K562 (cell line): ENCODE results near the gene EEF2. TPM values are rescaled to one million over a fixed set of nuclear protein-coding genes. Genes with fewer than 3 reads are reported as not detected.

Source experiments
- ARHGAP35 ChIP-seq: fragments of 450-650 bp; IDR thresholded peaks from 2 replicates; pipeline ENCODE4 v1.6.1; 2018; ENCODE audit not compliant: partially characterized antibody
- EP400 ChIP-seq: fragments of 450-650 bp; IDR thresholded peaks from 2 replicates; pipeline ENCODE4 v1.6.1; 2017; ENCODE audit warnings: antibody characterized with exemption, mild to moderate bottlenecking, moderate library complexity
- FOXA3 ChIP-seq, 2 experiments: fragments of 450-650 bp in 1 of 2; sonication (generic) in 1 of 2; formaldehyde crosslinking; IDR thresholded peaks in 1 of 2; conservative IDR thresholded peaks in 1 of 2; 2 replicates each; pipeline versions ENCODE4 v1.4.0 to v1.8.0; 2020 to 2022; ENCODE audit warnings: mild to moderate bottlenecking in 2 of 2, missing genetic modification reagents in 1 of 2
- FOXK1 ChIP-seq: sonication (generic); formaldehyde crosslinking; IDR thresholded peaks from 2 replicates; pipeline ENCODE4 v1.8.0; 2022; ENCODE audit warnings: missing genetic modification reagents, mild to moderate bottlenecking, borderline replicate concordance
- FOXK2 ChIP-seq, 2 experiments: fragments of 450-650 bp; IDR thresholded peaks in 1 of 2; conservative IDR thresholded peaks in 1 of 2; 2 replicates each; pipeline ENCODE4 v1.6.1; 2016; ENCODE audit warnings: low read depth in 2 of 2, mild to moderate bottlenecking in 1 of 2
- HDAC3 ChIP-seq: fragments of 450-650 bp; IDR thresholded peaks from 2 replicates; pipeline ENCODE4 v1.6.1; 2018; ENCODE audit warnings: borderline replicate concordance, mild to moderate bottlenecking, moderate library complexity; ENCODE audit not compliant: partially characterized antibody
- HLTF ChIP-seq: fragments of 450-650 bp; IDR thresholded peaks from 2 replicates; pipeline ENCODE4 v1.6.1; 2016
- KDM2B ChIP-seq: fragments of 250-450 bp; sonication (Bioruptor Pico); IDR thresholded peaks from 2 replicates; pipeline ENCODE4 v1.8.0; 2021; ENCODE audit warnings: mild to moderate bottlenecking, moderate library complexity
- OTX1 ChIP-seq: fragments of 450-650 bp; formaldehyde crosslinking; IDR thresholded peaks from 2 replicates; pipeline ENCODE4 v1.4.0; 2022; ENCODE audit warnings: mild to moderate bottlenecking
- PHF21A ChIP-seq: fragments of 450-650 bp; IDR thresholded peaks from 2 replicates; pipeline ENCODE4 v1.6.1; 2017; ENCODE audit warnings: low read depth, borderline replicate concordance
- POLR2A ChIP-seq: fragments of 450-650 bp; conservative IDR thresholded peaks from 2 replicates; pipeline ENCODE4 v1.6.1; 2016
- RBM17 ChIP-seq: fragments of 200-400 bp; formaldehyde crosslinking; IDR thresholded peaks from 2 replicates; pipeline ENCODE4 v1.6.1; 2017; ENCODE audit warnings: low read depth, mild to moderate bottlenecking, low read length, borderline replicate concordance
- RBM39 ChIP-seq: fragments of 200-400 bp; formaldehyde crosslinking; optimal IDR thresholded peaks from 2 replicates; pipeline ENCODE3; 2018; ENCODE audit warnings: low read depth, low read length
- RFX5 ChIP-seq: IDR thresholded peaks from 2 replicates; pipeline ENCODE4 v1.6.1; 2011; ENCODE audit warnings: low read depth, mild to moderate bottlenecking, improper control_type of control experiment, low read length
- SOX6 ChIP-seq: fragments of 450-650 bp; IDR thresholded peaks from 2 replicates; pipeline ENCODE4 v1.6.1; 2014; ENCODE audit warnings: mild to moderate bottlenecking
- SP2 ChIP-seq: IDR thresholded peaks from 2 replicates; pipeline ENCODE4 v1.6.1; 2011; ENCODE audit warnings: mild to moderate bottlenecking, low read depth, low read length, moderate library complexity; ENCODE audit not compliant: poor library complexity, severe bottlenecking; ENCODE audit errors: extremely low read depth
- SREBF2 ChIP-seq: sonication (generic); formaldehyde crosslinking; IDR thresholded peaks from 2 replicates; pipeline ENCODE4 v1.4.0; 2020; ENCODE audit warnings: mild to moderate bottlenecking, missing genetic modification reagents
- STAG1 ChIP-seq: sonication (generic); formaldehyde crosslinking; IDR thresholded peaks from 2 replicates; pipeline ENCODE4 v1.5.0; 2020; ENCODE audit warnings: missing genetic modification reagents, borderline replicate concordance
- TRIM24 ChIP-seq, 2 experiments: fragments of 450-650 bp; IDR thresholded peaks; 2 replicates each; pipeline ENCODE4 v1.6.1; 2016
- ZBTB17 ChIP-seq: fragments of 450-650 bp; formaldehyde crosslinking; IDR thresholded peaks from 2 replicates; pipeline ENCODE4 v1.4.0; 2020; ENCODE audit warnings: mild to moderate bottlenecking
- ZFP30 ChIP-seq: fragments of 250-450 bp; sonication (Bioruptor Pico); IDR thresholded peaks from 2 replicates; pipeline ENCODE4 v1.8.0; 2022; ENCODE audit warnings: moderate library complexity, mild to moderate bottlenecking, inconsistent platforms, borderline replicate concordance
- ZNF133 ChIP-seq: fragments of 250-450 bp; sonication (Bioruptor Pico); IDR thresholded peaks from 2 replicates; pipeline ENCODE4 v1.4.0; 2020; ENCODE audit warnings: mild to moderate bottlenecking
- ZNF184 ChIP-seq: sonication (generic); formaldehyde crosslinking; IDR thresholded peaks from 2 replicates; pipeline ENCODE4 v1.5.0; 2020; ENCODE audit warnings: missing genetic modification reagents
- ZNF274 ChIP-seq: IDR thresholded peaks from 2 replicates; pipeline ENCODE4 v1.6.1; 2011; ENCODE audit warnings: low read depth, mild to moderate bottlenecking, low read length, moderate library complexity, borderline replicate concordance
- ZNF3 ChIP-seq: fragments of 250-450 bp; sonication (Bioruptor Pico); IDR thresholded peaks from 2 replicates; pipeline ENCODE4 v1.5.0; 2021; ENCODE audit warnings: mild to moderate bottlenecking, moderate library complexity
- ZNF583 ChIP-seq: fragments of 250-450 bp; sonication (Bioruptor Pico); IDR thresholded peaks from 2 replicates; pipeline ENCODE4 v1.4.0; 2020
- polyA plus RNA-seq, 8 experiments: library from polyadenylated mRNA; depleted of rRNA in 4 of 8; stranded (reverse) in 5 of 8; unstranded in 3 of 8; fragments of >200 nt; fragmentation: Nextera tagmentation in 2 of 8; fragmentation: Illumina TruSeq in 1 of 8; extraction: Ambion mirVana in 2 of 8; extraction: Trizol in 1 of 8; gene quantifications; 2 replicates each; pipeline versions ENCODE4 v1.2.1 to v1.2.3, GENCODE V29; 2011 to 2014; ENCODE audit warnings: inconsistent platforms in 1 of 8, missing spikeins in 1 of 8
- total RNA-seq, 7 experiments: library from RNA; depleted of rRNA in 6 of 7; stranded (reverse); fragments of >200 nt in 6 of 7; fragmentation: Illumina TruSeq in 2 of 7; extraction: Trizol in 2 of 7; gene quantifications; 2 replicates each; pipeline versions ENCODE4 v1.2.1 to v1.2.3, GENCODE V29; 2011 to 2021; ENCODE audit warnings: low replicate concordance in 1 of 7
- TF ChIP-seq, protein P1 (sequence below): fragments of 450-650 bp; IDR thresholded peaks from 2 replicates; pipeline ENCODE4 v1.6.1; 2016; ENCODE audit warnings: missing biosample characterization, missing genetic modification characterization
- TF ChIP-seq, protein P2 (sequence below): fragments of 250-450 bp; sonication (Bioruptor Pico); IDR thresholded peaks from 2 replicates; pipeline ENCODE4 v1.5.0; 2021
- TF ChIP-seq, protein P3 (sequence below): sonication (generic); formaldehyde crosslinking; IDR thresholded peaks from 2 replicates; pipeline ENCODE4 v1.8.0; 2022; ENCODE audit warnings: missing genetic modification reagents, mild to moderate bottlenecking, borderline replicate concordance

Gene EEF2
- total and polyA plus RNA-seq, 9 of the 15 experiments (the other 6 are each of a cell fraction or from before 2014, with no cell fraction given), result 372 to 3,003 (median 1,453) TPM

GRCh38 chr19:3984908-3985642, at the start of gene EEF2 (continued):
- no peak for TF ChIP-seq ZNF133
- peak; percentile 41; the same call in 1 of the 2 replicates for TF ChIP-seq ZNF274
- peak; percentile 47; the same call in 1 of the 2 replicates for TF ChIP-seq SOX6
- TF ChIP-seq ZNF184 (CRISPR knock-in tag), result no peak
- no peak for TF ChIP-seq FOXA3 (CRISPR knock-in tag; conservative IDR thresholded peaks at IDR 0.05 in 1 of 2, IDR thresholded peaks at IDR 0.05 in 1 of 2)
- TF ChIP-seq, protein P1, sequence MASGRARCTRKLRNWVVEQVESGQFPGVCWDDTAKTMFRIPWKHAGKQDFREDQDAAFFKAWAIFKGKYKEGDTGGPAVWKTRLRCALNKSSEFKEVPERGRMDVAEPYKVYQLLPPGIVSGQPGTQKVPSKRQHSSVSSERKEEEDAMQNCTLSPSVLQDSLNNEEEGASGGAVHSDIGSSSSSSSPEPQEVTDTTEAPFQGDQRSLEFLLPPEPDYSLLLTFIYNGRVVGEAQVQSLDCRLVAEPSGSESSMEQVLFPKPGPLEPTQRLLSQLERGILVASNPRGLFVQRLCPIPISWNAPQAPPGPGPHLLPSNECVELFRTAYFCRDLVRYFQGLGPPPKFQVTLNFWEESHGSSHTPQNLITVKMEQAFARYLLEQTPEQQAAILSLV (tag), result no peak
- 0 out of 4 replicates have a peak, but pooled peaks of 1 of the 2 experiments have one; percentile 40 for TF ChIP-seq TRIM24 (IDR thresholded peaks at IDR 0.05)
- TF ChIP-seq ZBTB17 (CRISPR knock-in tag), result peak; percentile 59; the same call in 1 of the 2 replicates
- TF ChIP-seq ARHGAP35, result no peak
- TF ChIP-seq STAG1 (CRISPR knock-in tag), result peak; percentile 49; the same call in 1 of the 2 replicates
- 0 out of 2 replicates have a peak, but pooled peaks have one; percentile 39 for TF ChIP-seq FOXK1 (CRISPR knock-in tag)
- TF ChIP-seq RFX5, result no peak
- no peak for TF ChIP-seq SREBF2 (CRISPR knock-in tag)
- peak; percentile 100 for TF ChIP-seq POLR2A
- TF ChIP-seq, protein P2, sequence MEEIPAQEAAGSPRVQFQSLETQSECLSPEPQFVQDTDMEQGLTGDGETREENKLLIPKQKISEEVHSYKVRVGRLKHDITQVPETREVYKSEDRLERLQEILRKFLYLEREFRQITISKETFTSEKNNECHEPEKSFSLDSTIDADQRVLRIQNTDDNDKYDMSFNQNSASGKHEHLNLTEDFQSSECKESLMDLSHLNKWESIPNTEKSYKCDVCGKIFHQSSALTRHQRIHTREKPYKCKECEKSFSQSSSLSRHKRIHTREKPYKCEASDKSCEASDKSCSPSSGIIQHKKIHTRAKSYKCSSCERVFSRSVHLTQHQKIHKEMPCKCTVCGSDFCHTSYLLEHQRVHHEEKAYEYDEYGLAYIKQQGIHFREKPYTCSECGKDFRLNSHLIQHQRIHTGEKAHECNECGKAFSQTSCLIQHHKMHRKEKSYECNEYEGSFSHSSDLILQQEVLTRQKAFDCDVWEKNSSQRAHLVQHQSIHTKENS (CRISPR knock-in tag), result no peak
- no peak; the same call in 1 of the 2 replicates for TF ChIP-seq OTX1 (CRISPR knock-in tag)
- TF ChIP-seq PHF21A, result no peak
- TF ChIP-seq, protein P3, sequence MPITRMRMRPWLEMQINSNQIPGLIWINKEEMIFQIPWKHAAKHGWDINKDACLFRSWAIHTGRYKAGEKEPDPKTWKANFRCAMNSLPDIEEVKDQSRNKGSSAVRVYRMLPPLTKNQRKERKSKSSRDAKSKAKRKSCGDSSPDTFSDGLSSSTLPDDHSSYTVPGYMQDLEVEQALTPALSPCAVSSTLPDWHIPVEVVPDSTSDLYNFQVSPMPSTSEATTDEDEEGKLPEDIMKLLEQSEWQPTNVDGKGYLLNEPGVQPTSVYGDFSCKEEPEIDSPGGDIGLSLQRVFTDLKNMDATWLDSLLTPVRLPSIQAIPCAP (CRISPR knock-in tag), result no peak
- TF ChIP-seq RBM39, result peak; percentile 55
- TF ChIP-seq FOXK2 (conservative IDR thresholded peaks at IDR 0.05 in 1 of 2, IDR thresholded peaks at IDR 0.05 in 1 of 2; ENCODE audit: low read depth in 2 of 2), result peak in 1 of 2 experiments; percentile 53; a peak in 3 of 4 replicates
- no peak for TF ChIP-seq HDAC3
- TF ChIP-seq RBM17, result no peak
- no peak for TF ChIP-seq ZNF3 (CRISPR knock-in tag)
- TF ChIP-seq ZNF583, result 0 out of 2 replicates have a peak, but pooled peaks have one; percentile 12
- peak; percentile 98 for TF ChIP-seq EP400
- no peak for TF ChIP-seq HLTF
- TF ChIP-seq KDM2B (CRISPR knock-in tag), result no peak
- no peak for TF ChIP-seq SP2
- TF ChIP-seq ZFP30, result no peak
